A673 (cell line): ENCODE results near the gene PRDM16. TPM values are rescaled to one million over a fixed set of nuclear protein-coding genes. Genes with fewer than 3 reads are reported as not detected.

Experiments used
- BruUV-seq: library from RNA; stranded (reverse); fragments of 400-500 nt; replicated peaks from 2 replicates; lab custom pipeline; 2021; lab: Mats Ljungman, UMichigan
- CTCF ChIA-PET: fragments of 300-600 bp; sonication (Branson Sonifier 250); formaldehyde crosslinking; loops from one replicate; lab custom pipeline; 2022; ENCODE audit warnings: antibody characterized with exemption; lab: Charles Lee
- POLR2A ChIA-PET: fragments of 300-600 bp; sonication (Branson Sonifier 250); formaldehyde crosslinking; loops from one replicate; lab custom pipeline; 2022; ENCODE audit warnings: antibody characterized with exemption; ENCODE audit not compliant: low non-redundant PET; lab: Charles Lee
- DNase-seq: peaks from one replicate; pipeline ENCODE4 v3.0.0-alpha.2; 2015; ENCODE audit warnings: low spot score
- H3K27ac ChIP-seq: fragments of 200-600 bp; sonication (generic); 2 replicates; pipeline ENCODE4 v1.5.1; 2016; ENCODE audit warnings: mixed run types, low read depth, mild to moderate bottlenecking, mixed read lengths, antibody characterized with exemption, low read length; ENCODE audit not compliant: poor library complexity, severe bottlenecking
- H3K27me3 ChIP-seq: fragments of 200-600 bp; sonication (generic); replicated peaks from 2 replicates; pipeline ENCODE4 v1.6.1; 2017; ENCODE audit warnings: mixed run types, low read depth, mild to moderate bottlenecking, mixed read lengths, antibody characterized with exemption, low read length; ENCODE audit not compliant: insufficient read depth, poor library complexity
- H3K36me3 ChIP-seq: fragments of 200-600 bp; sonication (generic); 2 replicates; pipeline ENCODE4 v1.6.1; 2016; ENCODE audit warnings: mixed run types, mild to moderate bottlenecking, mixed read lengths, antibody characterized with exemption, low read length; ENCODE audit not compliant: insufficient read depth, poor library complexity, severe bottlenecking
- H3K4me1 ChIP-seq: fragments of 200-600 bp; sonication (generic); 2 replicates; pipeline ENCODE4 v1.6.1; 2017; ENCODE audit warnings: mixed run types, mild to moderate bottlenecking, mixed read lengths, antibody characterized with exemption, low read length; ENCODE audit not compliant: insufficient read depth, poor library complexity, severe bottlenecking
- H3K4me3 ChIP-seq: fragments of 200-600 bp; sonication (generic); 2 replicates; pipeline ENCODE4 v1.5.1; 2016; ENCODE audit warnings: low read depth, mixed run types, mild to moderate bottlenecking, mixed read lengths, low read length; ENCODE audit not compliant: poor library complexity, severe bottlenecking
- H3K9me3 ChIP-seq: fragments of 200-600 bp; sonication (generic); 2 replicates; pipeline ENCODE4 v1.6.1; 2016; ENCODE audit warnings: mixed run types, low read depth, mild to moderate bottlenecking, mixed read lengths, antibody characterized with exemption, low read length; ENCODE audit not compliant: poor library complexity, severe bottlenecking
- CTCF ChIP-seq: fragments of 300-800, 200-600 bp; sonication (generic); conservative IDR thresholded peaks from 2 replicates; pipeline ENCODE4 v1.5.1; 2017; ENCODE audit warnings: low read depth, mild to moderate bottlenecking, antibody characterized with exemption, low read length, moderate library complexity, mixed read lengths
- EZH2 ChIP-seq: fragments of 200-600 bp; sonication (generic); IDR thresholded peaks from 2 replicates; pipeline ENCODE4 v1.6.1; 2017; ENCODE audit warnings: borderline replicate concordance, low read depth, mild to moderate bottlenecking, mixed read lengths, antibody characterized with exemption, low read length; ENCODE audit not compliant: poor library complexity, severe bottlenecking
- intact Hi-C: fragments of 100-400 bp; cut with micrococcal nuclease; formaldehyde crosslinking; loops from one replicate; pipeline ENCODE4 v1.10.0; 2022; ENCODE audit not compliant: unreplicated experiment
- total RNA-seq: library from RNA; stranded (reverse); gene quantifications from 2 replicates; pipeline ENCODE4 v1.2.3, GENCODE V29; 2021

PRDM16 gene
- total RNA-seq, 1 experiment from 2014 or later: 0.49 TPM

GRCh38 chr1:3312310-3312897 is 243.4 kb downstream of the PRDM16 start:
- ChIA-PET POLR2A (no interaction called here), CTCF (no interaction called here)
- no peak for DNase-seq
- BruUV-seq: no TSS peak
- Histone ChIP-seq H3K9me3 (no peaks in the 10 kb centered on the region), H3K27ac (no peak overlapping the region), H3K27me3 (no peaks in the 10 kb centered on the region), H3K4me3 (no peak overlapping the region), H3K4me1 (peaks cover 17% of the 10 kb centered on the region), H3K36me3 (no peaks in the 10 kb centered on the region)
- TF ChIP-seq CTCF (no peak), EZH2 (no peak)
- intact Hi-C loops: no loop called here

- ChIA-PET POLR2A (no interaction called here), CTCF (no interaction called here)
- TF ChIP-seq CTCF: no peak
- TF ChIP-seq EZH2: no peak
- H3K36me3 ChIP-seq: no peaks in the 10 kb centered on the region
- H3K27ac ChIP-seq: no peak overlapping the region
- peak; percentile 73 for DNase-seq
- no peaks in the 10 kb centered on the region for H3K27me3 ChIP-seq
- H3K4me1 ChIP-seq: peaks cover 17% of the 10 kb centered on the region
- no TSS peak for BruUV-seq
- no peak overlapping the region for H3K4me3 ChIP-seq
- intact Hi-C loops: no loop called here
- no peaks in the 10 kb centered on the region for H3K9me3 ChIP-seq
Observed at GRCh38 chr1:3312898-3313575, 244.0 kb downstream of the PRDM16 start.

- H3K9me3 ChIP-seq: no peaks in the 10 kb centered on the region
- ChIA-PET CTCF (no interaction called here), POLR2A (no interaction called here)
- H3K27ac ChIP-seq: no peak overlapping the region
- no peak overlapping the region for H3K4me3 ChIP-seq
- no TSS peak for BruUV-seq
- intact Hi-C loops: no loop called here
- no peaks in the 10 kb centered on the region for H3K27me3 ChIP-seq
- DNase-seq: no peak
- peaks cover 19% of the 10 kb centered on the region for H3K4me1 ChIP-seq
- no peak for TF ChIP-seq CTCF
- no peak for TF ChIP-seq EZH2
- H3K36me3 ChIP-seq: no peaks in the 10 kb centered on the region
Observed at GRCh38 chr1:3313576-3313950, 244.6 kb downstream of the PRDM16 start.
